Bronchial epithelial cell (primary cell): ENCODE data around the gene ADAMTS17. TPM values are rescaled to one million over a fixed set of nuclear protein-coding genes. Genes with fewer than 3 reads are reported as not detected.

ENCODE experiments used
- DNase-seq: peaks from one replicate; pipeline ENCODE4 v3.0.0-alpha.2; 2010; ENCODE audit warnings: low read depth
- FAIRE-seq: peaks from 2 replicates; lab custom pipeline; 2011; peaks lifted over from hg19 to GRCh38; lab: Jason Lieb, UNC
- H3K27me3 ChIP-seq: 2 replicates; pipeline ENCODE4 v1.5.1; 2011; ENCODE audit warnings: low read length; ENCODE audit not compliant: control insufficient read depth, insufficient read depth
- H3K36me3 ChIP-seq: 2 replicates; pipeline ENCODE4 v1.5.1; 2011; ENCODE audit warnings: low read length; ENCODE audit not compliant: control insufficient read depth, insufficient read depth
- H3K4me3 ChIP-seq: 2 replicates; pipeline ENCODE4 v1.5.1; 2011; ENCODE audit warnings: mild to moderate bottlenecking, low read depth, low read length, control low read depth
- CTCF ChIP-seq: IDR thresholded peaks from 2 replicates; pipeline ENCODE4 v1.5.1; 2011; ENCODE audit warnings: mild to moderate bottlenecking, moderate library complexity, low read length, control low read depth, inconsistent platforms; ENCODE audit not compliant: insufficient read depth, severe bottlenecking
- total RNA-seq: library from RNA; depleted of rRNA; stranded (reverse); fragments of >200 nt; gene quantifications from 2 replicates; pipeline ENCODE4 v1.2.1, GENCODE V29; 2014

The ADAMTS17 gene
- total RNA-seq, 1 donor from 2014 or later, result 1.1 TPM

- FAIRE-seq, result no peak
- no peak for TF ChIP-seq CTCF
- Histone ChIP-seq H3K36me3 (no peaks in the 10 kb centered on the region), H3K27me3 (no peaks in the 10 kb centered on the region), H3K4me3 (no peak overlapping the region)
- DNase-seq, result no peak
Measured at GRCh38 chr15:99996660-99997059, 345.1 kb downstream of the ADAMTS17 start.

DNA sequence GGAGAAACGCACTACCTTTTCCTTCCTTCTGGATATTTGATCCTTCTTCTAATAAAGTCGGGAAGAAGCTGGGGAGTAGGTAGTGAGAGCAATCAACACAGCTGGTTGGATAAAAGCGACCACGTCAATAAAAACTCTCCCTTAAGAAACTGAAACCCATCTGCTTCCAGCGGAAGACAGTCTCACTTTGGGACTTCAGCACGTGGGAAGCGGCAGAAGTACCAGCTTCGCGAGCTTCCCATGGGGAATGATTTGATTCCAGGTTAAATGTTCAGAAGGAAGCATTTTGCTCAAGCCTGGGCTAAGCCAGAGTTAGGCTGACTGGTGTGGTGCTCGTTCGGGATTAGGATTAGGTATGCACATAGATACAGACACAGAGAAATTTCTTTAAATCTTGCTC is 346.2 kb downstream of the ADAMTS17 start:
- H3K27me3 ChIP-seq, result no peaks in the 10 kb centered on the region
- no peaks in the 10 kb centered on the region for H3K36me3 ChIP-seq
- FAIRE-seq (peak; percentile 40), DNase-seq (no peak)
- no peak for TF ChIP-seq CTCF
- H3K4me3 ChIP-seq, result no peak overlapping the region

DNA sequence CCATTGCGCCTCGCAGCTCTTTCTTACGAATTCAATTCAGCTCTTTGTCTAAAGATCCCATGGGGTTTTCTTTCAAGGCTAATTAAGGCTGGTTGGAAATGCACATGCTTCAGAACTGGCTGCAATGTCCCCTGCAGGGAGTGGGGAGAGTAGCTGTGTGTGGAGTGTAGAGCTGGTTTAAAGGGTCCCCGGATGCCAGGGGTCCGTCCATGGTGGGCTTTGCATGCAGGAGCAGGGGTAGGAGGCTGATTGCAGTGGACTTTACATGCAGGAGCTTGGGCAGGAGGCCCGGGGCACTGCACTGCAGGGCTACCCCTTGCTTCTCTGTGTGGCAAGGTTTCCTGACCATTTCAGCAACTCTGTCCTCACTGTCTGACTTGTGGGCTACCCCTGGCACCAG is 346.9 kb downstream of the ADAMTS17 start:
- FAIRE-seq, result no peak
- H3K4me3 ChIP-seq, result no peak overlapping the region
- no peaks in the 10 kb centered on the region for H3K27me3 ChIP-seq
- DNase-seq, result no peak
- H3K36me3 ChIP-seq, result no peaks in the 10 kb centered on the region
- no peak for TF ChIP-seq CTCF

DNA sequence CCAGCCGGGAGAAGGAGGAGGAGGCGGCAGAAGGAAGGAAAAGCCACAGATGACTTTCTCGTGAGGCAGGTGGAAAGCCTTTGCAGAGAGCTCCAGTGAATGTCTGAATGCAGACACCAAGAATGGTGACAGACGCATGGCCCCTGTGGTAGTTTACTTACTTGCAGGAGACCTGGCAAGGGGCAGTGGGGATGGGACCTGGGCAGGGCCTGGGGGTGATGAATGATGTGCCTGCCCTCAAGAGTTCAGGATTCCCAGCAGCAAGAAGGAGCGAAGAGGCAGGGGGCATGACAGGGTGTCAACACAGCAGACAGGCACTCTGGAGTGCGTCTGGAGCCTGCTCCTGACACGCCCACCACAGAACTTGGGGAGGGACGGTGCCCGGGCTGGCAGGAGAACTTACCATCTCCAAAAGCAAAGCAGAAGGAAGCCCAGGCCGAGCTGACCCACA is 348.1 kb downstream of the ADAMTS17 start:
- no peak for FAIRE-seq
- TF ChIP-seq CTCF, result no peak
- DNase-seq, result no peak
- no peak overlapping the region for H3K4me3 ChIP-seq
- H3K27me3 ChIP-seq, result no peaks in the 10 kb centered on the region
- H3K36me3 ChIP-seq, result no peaks in the 10 kb centered on the region

DNA sequence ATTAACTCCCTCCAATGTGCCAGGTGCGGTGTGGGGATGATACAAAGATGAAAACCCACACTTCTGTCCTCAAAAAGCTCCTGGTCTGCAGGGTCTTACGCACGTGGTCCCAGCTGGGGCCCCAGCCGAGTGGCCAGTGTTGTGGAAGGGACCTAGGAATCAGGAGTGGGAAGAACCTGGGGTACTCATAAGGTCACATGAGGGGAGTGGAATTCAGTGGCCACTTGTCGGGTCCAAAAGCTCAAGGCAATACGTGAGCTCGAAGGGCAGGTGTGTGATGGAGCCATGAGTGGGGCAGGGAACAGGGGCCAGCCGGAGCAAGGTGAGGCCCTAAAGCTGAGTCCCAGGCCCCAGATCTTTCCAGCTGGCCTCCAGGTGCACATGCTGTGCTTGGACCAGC is 348.5 kb downstream of the ADAMTS17 start:
- no peak for TF ChIP-seq CTCF
- no peaks in the 10 kb centered on the region for H3K27me3 ChIP-seq
- DNase-seq, result no peak
- no peaks in the 10 kb centered on the region for H3K36me3 ChIP-seq
- H3K4me3 ChIP-seq, result no peak overlapping the region
- FAIRE-seq, result no peak

DNA sequence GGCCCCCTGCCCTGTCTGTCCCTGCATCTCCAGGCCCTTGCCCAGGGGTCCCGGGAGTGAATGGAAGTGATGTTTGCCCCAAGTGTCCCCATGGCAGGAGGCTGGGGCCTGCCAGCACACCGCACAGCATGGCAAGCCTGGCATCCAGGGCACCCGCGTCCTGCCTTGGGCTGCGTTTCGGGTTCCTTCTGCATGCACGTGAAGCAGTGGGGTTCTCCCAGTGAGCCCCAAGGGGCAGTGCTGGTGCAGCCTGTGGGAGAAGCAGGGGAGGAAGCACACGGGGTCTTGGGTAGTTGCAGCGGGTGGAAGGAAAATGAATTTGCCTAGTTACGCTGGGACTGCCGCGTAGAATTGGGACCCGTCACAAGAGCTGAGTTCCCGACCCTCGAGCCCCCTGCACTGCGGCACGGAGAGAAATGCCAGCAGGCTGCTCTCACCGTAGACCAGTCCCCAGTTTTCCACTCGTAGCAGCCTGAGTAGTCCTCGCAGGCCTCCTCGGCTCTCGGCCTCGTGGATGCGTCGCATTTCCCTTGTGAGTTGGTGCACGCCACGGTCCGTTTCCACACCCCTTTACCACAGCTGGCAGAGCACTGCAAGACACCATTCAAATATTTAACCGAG is 349.1 kb downstream of the ADAMTS17 start:
- no peaks in the 10 kb centered on the region for H3K27me3 ChIP-seq
- FAIRE-seq (no peak), DNase-seq (no peak)
- no peaks in the 10 kb centered on the region for H3K36me3 ChIP-seq
- no peak for TF ChIP-seq CTCF
- H3K4me3 ChIP-seq, result no peak overlapping the region
